ENCODE results near the gene OR10X1. TPM values are rescaled to one million over a fixed set of nuclear protein-coding genes. Genes with fewer than 3 reads are reported as not detected.

OR10X1 gene
- total and polyA plus RNA-seq, 4 donors = not detected

DNA sequence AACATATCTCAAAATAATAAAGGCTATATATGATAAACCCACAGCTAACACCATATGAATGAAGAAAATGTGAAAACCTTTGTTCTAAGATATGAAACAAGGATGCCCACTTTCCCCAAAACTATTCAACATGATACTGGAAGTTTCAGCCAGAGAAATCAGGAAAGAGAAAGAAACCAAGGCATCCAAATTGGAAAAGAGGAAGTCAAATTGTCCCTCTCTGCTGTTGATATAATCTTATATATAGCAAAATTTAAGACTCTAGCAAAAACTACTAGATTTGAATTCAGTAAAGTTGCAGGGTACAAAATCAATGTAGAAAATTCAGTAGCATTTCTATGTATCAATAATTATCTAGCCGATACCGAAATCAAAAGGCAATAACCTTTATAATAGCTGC, 21.0 kb upstream of the OR10X1 start:
- no peak overlapping the region for H3K4me3 ChIP-seq (ENCODE audit: low read depth in 1 of 3, low read length in 3 of 3)
- no peak for TF ChIP-seq SP1 (IDR thresholded peaks at IDR 0.05)
- no peak for TF ChIP-seq RAD21 (IDR thresholded peaks at IDR 0.05)
- TF ChIP-seq, protein P1, sequence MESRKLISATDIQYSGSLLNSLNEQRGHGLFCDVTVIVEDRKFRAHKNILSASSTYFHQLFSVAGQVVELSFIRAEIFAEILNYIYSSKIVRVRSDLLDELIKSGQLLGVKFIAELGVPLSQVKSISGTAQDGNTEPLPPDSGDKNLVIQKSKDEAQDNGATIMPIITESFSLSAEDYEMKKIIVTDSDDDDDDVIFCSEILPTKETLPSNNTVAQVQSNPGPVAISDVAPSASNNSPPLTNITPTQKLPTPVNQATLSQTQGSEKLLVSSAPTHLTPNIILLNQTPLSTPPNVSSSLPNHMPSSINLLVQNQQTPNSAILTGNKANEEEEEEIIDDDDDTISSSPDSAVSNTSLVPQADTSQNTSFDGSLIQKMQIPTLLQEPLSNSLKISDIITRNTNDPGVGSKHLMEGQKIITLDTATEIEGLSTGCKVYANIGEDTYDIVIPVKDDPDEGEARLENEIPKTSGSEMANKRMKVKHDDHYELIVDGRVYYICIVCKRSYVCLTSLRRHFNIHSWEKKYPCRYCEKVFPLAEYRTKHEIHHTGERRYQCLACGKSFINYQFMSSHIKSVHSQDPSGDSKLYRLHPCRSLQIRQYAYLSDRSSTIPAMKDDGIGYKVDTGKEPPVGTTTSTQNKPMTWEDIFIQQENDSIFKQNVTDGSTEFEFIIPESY (IDR thresholded peaks at IDR 0.05) = no peak
- TF ChIP-seq NR2F2 (IDR thresholded peaks at IDR 0.05) = no peak
- no peak for TF ChIP-seq YY1 (IDR thresholded peaks at IDR 0.05)
- TF ChIP-seq FOXA2 (IDR thresholded peaks at IDR 0.05) = no peak
- no peak for TF ChIP-seq HNF4A (conservative IDR thresholded peaks at IDR 0.05)
- TF ChIP-seq, protein P2, sequence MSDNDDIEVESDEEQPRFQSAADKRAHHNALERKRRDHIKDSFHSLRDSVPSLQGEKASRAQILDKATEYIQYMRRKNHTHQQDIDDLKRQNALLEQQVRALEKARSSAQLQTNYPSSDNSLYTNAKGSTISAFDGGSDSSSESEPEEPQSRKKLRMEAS (IDR thresholded peaks at IDR 0.05) = no peak
- TF ChIP-seq HNF4G (IDR thresholded peaks at IDR 0.05) = no peak
- no peak for TF ChIP-seq JUND (IDR thresholded peaks at IDR 0.05)
- no peak for TF ChIP-seq RXRA (IDR thresholded peaks at IDR 0.05)
- TF ChIP-seq, protein P3, sequence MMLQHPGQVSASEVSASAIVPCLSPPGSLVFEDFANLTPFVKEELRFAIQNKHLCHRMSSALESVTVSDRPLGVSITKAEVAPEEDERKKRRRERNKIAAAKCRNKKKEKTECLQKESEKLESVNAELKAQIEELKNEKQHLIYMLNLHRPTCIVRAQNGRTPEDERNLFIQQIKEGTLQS (IDR thresholded peaks at IDR 0.05) = no peak
- TF ChIP-seq GABPA (IDR thresholded peaks at IDR 0.05 in 1 of 2, conservative IDR thresholded peaks at IDR 0.05 in 1 of 2) = no peak
- H3K9me3 ChIP-seq (ENCODE audit: control insufficient read depth in 4 of 4, low read length in 3 of 4) = peaks cover 8 to 25% (median 9%) of the 10 kb centered on the region in 4 donors
- H3K27ac ChIP-seq (ENCODE audit: low read depth in 1 of 2, low read length in 2 of 2) = no peak overlapping the region
- no peaks in the 10 kb centered on the region for H3K4me1 ChIP-seq (ENCODE audit: control insufficient read depth in 4 of 4, insufficient read depth in 4 of 4, low read length in 3 of 4)
- H3K27me3 ChIP-seq (ENCODE audit: control insufficient read depth in 4 of 4, insufficient read depth in 4 of 4, low read length in 3 of 4) = no peaks in the 10 kb centered on the region
- 66% methylated on average over 2 of the region's 2 CpGs for WGBS
- DNase-seq (ENCODE audit: low spot score) = no peak
- no peak overlapping the region for H3K9ac ChIP-seq (ENCODE audit: low read depth in 1 of 2, low read length in 2 of 2)
- H3K36me3 ChIP-seq (ENCODE audit: control insufficient read depth in 4 of 4, insufficient read depth in 3 of 4, low read depth in 1 of 4, low read length in 3 of 4) = peaks cover 0 to 2% (median 0%) of the 10 kb centered on the region in 4 donors

DNA sequence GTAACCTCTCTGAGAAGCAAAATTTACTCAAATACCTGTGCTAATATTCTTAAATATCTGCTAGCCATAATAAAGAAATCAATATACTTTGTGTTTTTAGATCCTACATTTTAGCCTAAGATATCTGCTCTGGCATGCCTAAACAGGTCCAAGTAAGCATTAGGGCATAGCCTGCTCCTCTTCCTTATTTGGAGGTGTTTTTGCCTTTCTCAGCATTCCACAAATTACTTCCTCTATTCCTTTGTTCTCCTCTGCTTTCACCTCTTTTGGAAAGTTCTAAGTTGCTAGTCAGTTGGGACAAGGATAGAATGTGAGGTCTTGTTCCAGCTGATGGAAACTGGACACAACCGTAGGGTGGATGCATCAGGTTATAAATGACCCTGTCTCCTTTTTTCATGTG, 7.2 kb upstream of the OR10X1 start:
- DNase-seq (ENCODE audit: low spot score) = no peak
- Histone ChIP-seq H3K9me3 (ENCODE audit: control insufficient read depth in 4 of 4, low read length in 3 of 4) (peaks cover 3 to 8% (median 6%) of the 10 kb centered on the region in 4 donors), H3K27me3 (ENCODE audit: control insufficient read depth in 4 of 4, insufficient read depth in 4 of 4, low read length in 3 of 4) (peaks cover 0 to 4% (median 0%) of the 10 kb centered on the region in 4 donors), H3K4me1 (ENCODE audit: control insufficient read depth in 4 of 4, insufficient read depth in 4 of 4, low read length in 3 of 4) (no peaks in the 10 kb centered on the region), H3K4me3 (ENCODE audit: low read depth in 1 of 3, low read length in 3 of 3) (no peak overlapping the region), H3K9ac (ENCODE audit: low read depth in 1 of 2, low read length in 2 of 2) (no peak overlapping the region), H3K27ac (ENCODE audit: low read depth in 1 of 2, low read length in 2 of 2) (no peak overlapping the region), H3K36me3 (ENCODE audit: control insufficient read depth in 4 of 4, insufficient read depth in 3 of 4, low read depth in 1 of 4, low read length in 3 of 4) (no peaks in the 10 kb centered on the region)
- 80% methylated on average over 1 of the region's 1 CpG for WGBS
- no peak for TF ChIP-seq TAF1 (conservative IDR thresholded peaks at IDR 0.05)
- no peak for TF ChIP-seq YY1 (IDR thresholded peaks at IDR 0.05)
- TF ChIP-seq JUND (IDR thresholded peaks at IDR 0.05) = no peak

DNA sequence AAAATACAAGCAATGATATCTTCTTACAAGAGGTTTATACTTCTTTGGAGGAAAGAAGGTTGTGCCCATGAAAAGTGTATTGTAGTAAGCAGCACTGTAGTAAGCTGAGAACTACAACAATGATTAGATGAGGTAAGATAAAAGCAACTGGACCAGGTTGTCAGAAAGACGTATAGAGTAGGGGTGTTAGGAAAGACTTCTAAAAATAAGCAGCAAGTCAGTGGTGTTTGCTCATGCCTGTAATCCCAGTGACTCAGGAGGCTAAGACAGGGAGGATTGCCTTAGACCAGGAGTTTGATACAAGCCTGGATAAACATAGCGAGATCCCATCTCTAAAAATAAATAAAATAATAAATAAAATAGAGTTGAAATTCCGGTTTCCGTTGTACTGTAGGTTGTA, 4.3 kb upstream of the OR10X1 start:
- Histone ChIP-seq H3K9me3 (ENCODE audit: control insufficient read depth in 4 of 4, low read length in 3 of 4) (peaks cover 3 to 8% (median 6%) of the 10 kb centered on the region in 4 donors), H3K27ac (ENCODE audit: low read depth in 1 of 2, low read length in 2 of 2) (no peak overlapping the region), H3K27me3 (ENCODE audit: control insufficient read depth in 4 of 4, insufficient read depth in 4 of 4, low read length in 3 of 4) (peaks cover 0 to 5% (median 0%) of the 10 kb centered on the region in 4 donors), H3K9ac (ENCODE audit: low read depth in 1 of 2, low read length in 2 of 2) (no peak overlapping the region), H3K4me1 (ENCODE audit: control insufficient read depth in 4 of 4, insufficient read depth in 4 of 4, low read length in 3 of 4) (no peaks in the 10 kb centered on the region), H3K4me3 (ENCODE audit: low read depth in 1 of 3, low read length in 3 of 3) (no peak overlapping the region), H3K36me3 (ENCODE audit: control insufficient read depth in 4 of 4, insufficient read depth in 3 of 4, low read depth in 1 of 4, low read length in 3 of 4) (no peaks in the 10 kb centered on the region)
- 71% methylated on average over 4 of the region's 4 CpGs for WGBS
- DNase-seq (ENCODE audit: low spot score) = no peak
- TF ChIP-seq, protein P4, sequence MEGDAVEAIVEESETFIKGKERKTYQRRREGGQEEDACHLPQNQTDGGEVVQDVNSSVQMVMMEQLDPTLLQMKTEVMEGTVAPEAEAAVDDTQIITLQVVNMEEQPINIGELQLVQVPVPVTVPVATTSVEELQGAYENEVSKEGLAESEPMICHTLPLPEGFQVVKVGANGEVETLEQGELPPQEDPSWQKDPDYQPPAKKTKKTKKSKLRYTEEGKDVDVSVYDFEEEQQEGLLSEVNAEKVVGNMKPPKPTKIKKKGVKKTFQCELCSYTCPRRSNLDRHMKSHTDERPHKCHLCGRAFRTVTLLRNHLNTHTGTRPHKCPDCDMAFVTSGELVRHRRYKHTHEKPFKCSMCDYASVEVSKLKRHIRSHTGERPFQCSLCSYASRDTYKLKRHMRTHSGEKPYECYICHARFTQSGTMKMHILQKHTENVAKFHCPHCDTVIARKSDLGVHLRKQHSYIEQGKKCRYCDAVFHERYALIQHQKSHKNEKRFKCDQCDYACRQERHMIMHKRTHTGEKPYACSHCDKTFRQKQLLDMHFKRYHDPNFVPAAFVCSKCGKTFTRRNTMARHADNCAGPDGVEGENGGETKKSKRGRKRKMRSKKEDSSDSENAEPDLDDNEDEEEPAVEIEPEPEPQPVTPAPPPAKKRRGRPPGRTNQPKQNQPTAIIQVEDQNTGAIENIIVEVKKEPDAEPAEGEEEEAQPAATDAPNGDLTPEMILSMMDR (IDR thresholded peaks at IDR 0.05; ENCODE audit: low read depth, low read length, missing input control) = no peak
- no peak for TF ChIP-seq JUND (IDR thresholded peaks at IDR 0.05)
- no peak for TF ChIP-seq EGR1 (IDR thresholded peaks at IDR 0.05; ENCODE audit: low read depth in 2 of 2)
- TF ChIP-seq FOXA2 (IDR thresholded peaks at IDR 0.05) = no peak
- TF ChIP-seq HNF4G (IDR thresholded peaks at IDR 0.05) = no peak
- no peak for TF ChIP-seq TAF1 (conservative IDR thresholded peaks at IDR 0.05)
- TF ChIP-seq, protein P3 (IDR thresholded peaks at IDR 0.05) = no peak
- TF ChIP-seq, protein P2 (IDR thresholded peaks at IDR 0.05) = no peak
- TF ChIP-seq RXRA (IDR thresholded peaks at IDR 0.05) = no peak
- TF ChIP-seq HNF4A (conservative IDR thresholded peaks at IDR 0.05) = no peak
- no peak for TF ChIP-seq YY1 (IDR thresholded peaks at IDR 0.05)
